SK-N-SH (cell line): ENCODE data around the gene LRP10. TPM values are rescaled to one million over a fixed set of nuclear protein-coding genes. Genes with fewer than 3 reads are reported as not detected.
"Not testable (repeated sequence)": the region's sequence is repeated elsewhere in the genome, so short reads cannot be mapped to it uniquely, and the experiment has no call there.

ENCODE experiments used
- CTCF ChIA-PET: fragments of 300-600, 350-600 bp; formaldehyde crosslinking; extraction: SDS; loops from one replicate; lab custom pipeline; 2021; lab: Yijun Ruan, JAX
- POLR2A ChIA-PET: fragments of 350-600 bp; sonication (Branson Sonifier 250); formaldehyde crosslinking; extraction: SDS; loops from one replicate; lab custom pipeline; 2020; ENCODE audit warnings: antibody characterized with exemption, inconsistent platforms; lab: Yijun Ruan, JAX
- DNase-seq: peaks from one replicate; pipeline ENCODE4 v3.0.0; 2012
- H2AFZ ChIP-seq: fragments of 200-600 bp; sonication (generic); 2 replicates; pipeline ENCODE4 v1.8.1; 2016; ENCODE audit warnings: antibody characterized with exemption, mild to moderate bottlenecking, low read depth
- H3F3A ChIP-seq: fragments of 200-600 bp; sonication (generic); replicated peaks from 2 replicates; pipeline ENCODE3; 2016; ENCODE audit warnings: antibody characterized with exemption, mild to moderate bottlenecking; ENCODE audit not compliant: insufficient read depth
- H3K27ac ChIP-seq, 2 experiments: fragments of 200-500 bp in 1 of 2; fragments of 200-600 bp in 1 of 2; sonication (Bioruptor generic) in 1 of 2; sonication (generic), shearing (Covaris generic) in 1 of 2; 2 replicates each; pipeline versions ENCODE4 v1.5.1 to v1.6.1; 2014 to 2016; ENCODE audit warnings: low read depth in 2 of 2, inconsistent platforms in 1 of 2, low read length in 1 of 2, mild to moderate bottlenecking in 1 of 2, mixed read lengths in 1 of 2
- H3K27me3 ChIP-seq: fragments of 200-600 bp; sonication (generic), shearing (Covaris generic); 2 replicates; pipeline ENCODE4 v1.6.1; 2016; ENCODE audit warnings: mixed run types; ENCODE audit not compliant: insufficient read depth
- H3K36me3 ChIP-seq, 2 experiments: fragments of 200-500 bp in 1 of 2; fragments of 200-600 bp in 1 of 2; sonication (Bioruptor generic) in 1 of 2; sonication (generic) in 1 of 2; replicated peaks in 1 of 2; 2 replicates each; pipeline versions ENCODE3 to v1.5.1; 2014 to 2016; ENCODE audit warnings: low read length in 1 of 2, mild to moderate bottlenecking in 1 of 2; ENCODE audit not compliant: insufficient read depth in 2 of 2, control insufficient read depth in 1 of 2
- H3K4me1 ChIP-seq, 2 experiments: fragments of 200-500 bp in 1 of 2; fragments of 200-600 bp in 1 of 2; sonication (Bioruptor generic) in 1 of 2; sonication (generic), shearing (Covaris generic) in 1 of 2; 2 replicates each; pipeline versions ENCODE4 v1.5.1 to v1.6.1; 2014 to 2016; ENCODE audit warnings: low read depth in 1 of 2, low read length in 1 of 2, mixed run types in 1 of 2; ENCODE audit not compliant: insufficient read depth in 2 of 2, control insufficient read depth in 1 of 2
- H3K4me2 ChIP-seq: fragments of 200-600 bp; sonication (generic), shearing (Covaris generic); 2 replicates; pipeline ENCODE4 v1.6.1; 2017; ENCODE audit warnings: mixed run types
- H3K4me3 ChIP-seq, 2 experiments: fragments of 200-500 bp in 1 of 2; fragments of 200-600 bp in 1 of 2; sonication (Bioruptor generic) in 1 of 2; sonication (generic), shearing (Covaris generic) in 1 of 2; 2 replicates each; pipeline versions ENCODE4 v1.5.1 to v1.8.1; 2014 to 2016; ENCODE audit warnings: low read depth in 2 of 2, inconsistent platforms in 1 of 2, low read length in 1 of 2, mild to moderate bottlenecking in 1 of 2, mixed read lengths in 1 of 2, moderate library complexity in 1 of 2
- H3K79me2 ChIP-seq: fragments of 200-600 bp; sonication (generic); 2 replicates; pipeline ENCODE4 v1.8.1; 2017; ENCODE audit warnings: mild to moderate bottlenecking; ENCODE audit not compliant: insufficient read depth
- H3K9ac ChIP-seq: fragments of 200-600 bp; sonication (generic); 2 replicates; pipeline ENCODE4 v1.6.1; 2017; ENCODE audit warnings: mixed run types
- H3K9me2 ChIP-seq: fragments of 200-600 bp; sonication (generic); 2 replicates; pipeline ENCODE4 v1.6.1; 2017; ENCODE audit warnings: mixed run types
- H3K9me3 ChIP-seq: fragments of 200-600 bp; sonication (generic); 2 replicates; pipeline ENCODE4 v1.6.1; 2017; ENCODE audit warnings: mixed run types, mild to moderate bottlenecking, moderate library complexity
- H4K20me1 ChIP-seq: fragments of 200-600 bp; sonication (generic); 2 replicates; pipeline ENCODE4 v1.6.1; 2017; ENCODE audit warnings: mild to moderate bottlenecking, mixed run types; ENCODE audit not compliant: insufficient read depth
- ELF1 ChIP-seq: IDR thresholded peaks from 2 replicates; pipeline ENCODE4 v1.4.0; 2012
- EP300 ChIP-seq, 2 experiments: IDR thresholded peaks; 2 replicates each; pipeline versions ENCODE4 v1.4.0 to v1.6.1; 2012; ENCODE audit warnings: borderline replicate concordance in 1 of 2, low read depth in 1 of 2, low read length in 1 of 2
- EZH2phosphoT487 ChIP-seq: fragments of 200-600 bp; sonication (generic); IDR thresholded peaks from 2 replicates; pipeline ENCODE4 v1.6.1; 2017; ENCODE audit warnings: low read depth, mixed run types, mild to moderate bottlenecking, antibody characterized with exemption, moderate library complexity, borderline replicate concordance
- FOSL2 ChIP-seq: IDR thresholded peaks from 2 replicates; pipeline ENCODE4 v1.4.0; 2012; ENCODE audit warnings: low read depth, mild to moderate bottlenecking, moderate library complexity, borderline replicate concordance
- FOXJ3 ChIP-seq: sonication (generic); formaldehyde crosslinking; IDR thresholded peaks from 2 replicates; pipeline ENCODE4 v1.5.1; 2020; ENCODE audit warnings: mild to moderate bottlenecking, missing genetic modification reagents
- GABPA ChIP-seq: IDR thresholded peaks from 2 replicates; pipeline ENCODE4 v1.4.0; 2012; ENCODE audit warnings: low read depth, mild to moderate bottlenecking
- JUND ChIP-seq: IDR thresholded peaks from 2 replicates; pipeline ENCODE4 v1.4.0; 2012
- RAD21 ChIP-seq: IDR thresholded peaks from 2 replicates; pipeline ENCODE4 v1.6.1; 2012; ENCODE audit warnings: mild to moderate bottlenecking, low read length
- RFX5 ChIP-seq: IDR thresholded peaks from 2 replicates; pipeline ENCODE4 v1.6.1; 2012; ENCODE audit warnings: mild to moderate bottlenecking, improper control_type of control experiment, low read length
- SMC3 ChIP-seq: IDR thresholded peaks from 2 replicates; pipeline ENCODE4 v1.6.1; 2012; ENCODE audit warnings: low read depth, low read length, improper control_type of control experiment
- WGBS: methylation state at CpG from one replicate; pipeline ENCODE4 v1.1.6; 2017; ENCODE audit warnings: low lambda C conversion rate; 5-methylcytosine and 5-hydroxymethylcytosine counted together
- polyA plus RNA-seq, 3 experiments: library from polyadenylated mRNA; depleted of rRNA; stranded (reverse); fragments of >200 nt; gene quantifications; 2 replicates each; pipeline ENCODE4 v1.2.3, GENCODE V29; 2012

The LRP10 gene
- polyA plus RNA-seq, 1 of the 3 experiments (the other 2 are of a cell fraction), result 117 TPM

DNA sequence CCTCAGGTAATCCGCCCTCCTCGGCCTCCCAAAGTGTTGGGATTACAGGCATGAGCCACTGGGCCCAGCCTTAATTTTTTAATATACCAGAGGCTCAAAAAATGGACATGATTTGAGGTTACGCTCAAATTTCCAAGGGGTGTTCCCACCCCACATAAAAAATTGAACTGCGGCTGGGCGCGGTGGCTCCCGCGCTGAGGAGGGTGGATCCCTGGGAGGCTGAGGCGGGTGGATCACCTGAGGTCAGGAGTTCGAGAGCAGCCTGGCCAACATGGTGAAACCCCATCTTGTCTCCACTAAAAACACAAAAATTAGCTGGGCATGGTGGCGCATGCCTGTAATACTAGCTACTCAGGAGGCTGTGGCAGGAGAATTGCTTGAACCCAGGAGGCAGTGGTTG, 17.2 kb upstream of the LRP10 start:
- H3K27ac ChIP-seq, H2AFZ ChIP-seq, DNase-seq, H3K9me3 ChIP-seq, H3K4me3 ChIP-seq, H3K9me2 ChIP-seq, H3K4me2 ChIP-seq, H3K27me3 ChIP-seq, H3K9ac ChIP-seq, H3K79me2 ChIP-seq, H4K20me1 ChIP-seq, H3K36me3 ChIP-seq: not testable (repeated sequence)
- POLR2A ChIA-PET, result interaction anchor here (0.6 to 1.3 kb wide), 2 partner anchors 17 to 43 kb away, joined by 3 read pairs; no protein-coding TSS in a partner anchor
- 88% methylated on average over 11 of the region's 11 CpGs for WGBS
- Histone ChIP-seq H3F3A (peaks cover 11% of the 10 kb centered on the region), H3K4me1 (peaks cover 14 to 19% of the 10 kb centered on the region in 2 experiments; a peak in 3 of 4 replicates)
- CTCF ChIA-PET, result interaction anchor here (1.0 to 18.5 kb wide), 28 partner anchors 9 to 466 kb away, joined by 3 to 472 read pairs (median 7); partner anchors contain the start of genes HAUS4, LRP10, MMP14 and MRPL52

- CTCF ChIA-PET, result interaction anchor here (0.8 to 18.5 kb wide), 17 partner anchors 8 to 299 kb away, joined by 3 to 472 read pairs (median 6); partner anchors contain the start of genes LRP10, MMP14, MRPL52 and SLC7A7
- no peaks in the 10 kb centered on the region for H3K36me3 ChIP-seq
- no peak overlapping the region for H2AFZ ChIP-seq
- DNase-seq, result no peak
- no peaks in the 10 kb centered on the region for H3K79me2 ChIP-seq
- no peak overlapping the region for H3K9ac ChIP-seq
- no peaks in the 10 kb centered on the region for H4K20me1 ChIP-seq
- TF ChIP-seq GABPA, result no peak
- no peak for TF ChIP-seq EZH2phosphoT487
- TF ChIP-seq RFX5, result no peak
- TF ChIP-seq JUND, result no peak
- no peak for TF ChIP-seq SMC3
- no peak for TF ChIP-seq FOSL2
- TF ChIP-seq, all 33 proteins: peak for 0
- Histone ChIP-seq H3K4me3 (no peak overlapping the region), H3K27ac (no peak overlapping the region), H3F3A (peaks cover 7% of the 10 kb centered on the region), H3K27me3 (no peaks in the 10 kb centered on the region), H3K9me3 (no peaks in the 10 kb centered on the region), H3K4me1 (peaks cover 10 to 11% of the 10 kb centered on the region in 2 experiments; a peak in 2 of 4 replicates), H3K4me2 (no peak overlapping the region), H3K9me2 (no peaks in the 10 kb centered on the region)
- 82% methylated on average over 6 of the region's 8 CpGs for WGBS
- POLR2A ChIA-PET, result no interaction called here
Observed at GRCh38 chr14:22854963-22855724, 16.4 kb upstream of the LRP10 start.

GRCh38 chr14:22856428-22856827, 15.1 kb upstream of the LRP10 start:
- CTCF ChIA-PET, result interaction anchor here (1.0 to 18.5 kb wide), 2 partner anchors 36 to 40 kb away, joined by 4 to 472 read pairs; partner anchors contain the start of genes MRPL52 and SLC7A7

DNA sequence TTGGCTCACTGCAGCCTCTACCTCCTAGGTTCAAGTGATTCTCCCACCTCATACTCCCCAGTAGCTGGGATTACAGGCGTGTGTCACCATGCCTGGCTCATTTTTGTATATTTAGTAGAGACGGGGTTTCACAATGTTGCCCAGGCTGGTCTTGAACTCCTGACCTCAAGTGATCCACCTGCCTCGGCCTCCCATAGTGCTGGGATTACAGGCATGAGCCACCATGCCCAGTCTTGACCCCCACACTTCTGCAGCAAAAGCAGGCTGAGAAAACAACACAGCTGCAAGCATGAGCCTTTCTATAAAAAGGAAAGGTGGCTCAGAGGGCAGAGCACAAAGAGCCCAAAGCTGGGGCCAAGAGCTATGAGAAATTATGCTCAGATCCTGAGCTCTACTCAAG, 11.2 kb upstream of the LRP10 start:
- H3F3A ChIP-seq, H3K27ac ChIP-seq, H3K9me3 ChIP-seq, H4K20me1 ChIP-seq, H3K4me3 ChIP-seq, H3K36me3 ChIP-seq, H3K27me3 ChIP-seq, POLR2A ChIA-PET, H3K9me2 ChIP-seq, H3K4me1 ChIP-seq, H3K9ac ChIP-seq, H3K4me2 ChIP-seq, H3K79me2 ChIP-seq, H2AFZ ChIP-seq, DNase-seq: not testable (repeated sequence)
- CTCF ChIA-PET, result interaction anchor here (1.3 to 18.5 kb wide), 3 partner anchors 12 to 304 kb away, joined by 4 to 472 read pairs (median 28); partner anchors contain the start of genes LRP10, MRPL52 and SLC7A7
- 47% methylated on average over 3 of the region's 3 CpGs for WGBS

More at GRCh38 chr14:22856428-22856827, 15.1 kb upstream of the LRP10 start:
- POLR2A ChIA-PET, result no interaction called here
- no peak overlapping the region for H2AFZ ChIP-seq
- H4K20me1 ChIP-seq, result no peaks in the 10 kb centered on the region
- no peaks in the 10 kb centered on the region for H3K9me3 ChIP-seq
- WGBS, result 92% methylated on average over 5 of the region's 5 CpGs
- no peaks in the 10 kb centered on the region for H3K27me3 ChIP-seq
- no peaks in the 10 kb centered on the region for H3K36me3 ChIP-seq
- no peak overlapping the region for H3K27ac ChIP-seq
- no peaks in the 10 kb centered on the region for H3K9me2 ChIP-seq
- H3K4me3 ChIP-seq, result no peak overlapping the region
- peaks cover 3 to 6% of the 10 kb centered on the region in 2 experiments; a peak in 1 of 4 replicates for H3K4me1 ChIP-seq
- DNase-seq, result no peak
- no peak overlapping the region for H3K9ac ChIP-seq
- TF ChIP-seq ELF1 (no peak), FOXJ3 (CRISPR knock-in tag) (no peak), RAD21 (no peak), FOSL2 (no peak), EP300 (IDR thresholded peaks at IDR 0.05; ENCODE audit: borderline replicate concordance in 1 of 2, low read depth in 1 of 2, low read length in 1 of 2) (no peak), SMC3 (no peak)
- no peaks in the 10 kb centered on the region for H3K79me2 ChIP-seq
- no peak overlapping the region for H3K4me2 ChIP-seq
- peaks cover 2% of the 10 kb centered on the region for H3F3A ChIP-seq
